ENCODE results near the gene SP5.
"Not testable (repeated sequence)": the region's sequence is repeated elsewhere in the genome, so short reads cannot be mapped to it uniquely, and the experiment has no call there.

SP5 gene

DNA sequence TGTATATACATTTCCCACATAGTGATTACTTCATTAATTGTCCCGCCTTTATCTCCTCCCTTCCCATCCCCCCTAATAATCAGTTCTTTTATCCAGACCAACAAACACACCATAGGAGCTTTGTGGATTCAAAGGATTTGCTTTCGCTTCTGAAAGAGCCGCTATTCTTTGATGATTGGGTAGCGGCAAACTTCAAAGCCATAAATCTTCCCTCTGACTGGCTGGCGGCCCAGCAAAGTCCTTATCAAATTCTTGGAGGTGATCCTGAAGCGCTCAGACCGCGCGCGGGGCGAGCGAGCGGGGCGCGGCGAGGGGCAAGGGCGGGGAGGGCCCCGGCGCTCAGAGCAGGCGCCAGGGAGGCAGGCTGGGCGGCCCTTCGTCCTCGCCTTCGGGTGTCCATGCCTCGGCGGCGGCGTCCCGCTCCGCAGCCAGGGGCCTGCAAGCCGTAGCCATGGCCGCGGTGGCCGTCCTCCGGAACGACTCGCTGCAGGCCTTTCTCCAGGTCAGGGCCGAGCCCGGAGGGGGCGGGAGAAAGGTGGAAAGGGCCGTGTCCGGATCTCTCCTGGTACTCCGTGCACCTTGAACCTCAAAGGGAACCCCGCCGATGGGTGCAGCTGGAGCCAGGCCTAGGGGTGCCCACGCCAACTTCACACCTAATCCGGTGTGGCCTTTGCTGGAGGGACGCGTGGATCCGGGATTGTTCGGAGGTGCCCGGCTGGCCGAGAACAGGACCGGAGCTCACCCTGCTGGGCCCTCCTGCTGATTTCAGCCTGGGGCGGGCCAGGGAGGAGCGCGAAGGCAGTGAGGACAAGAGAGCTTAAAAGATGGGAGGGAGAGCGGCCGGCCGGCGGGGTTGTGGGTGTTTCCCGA is at the start of gene SP5:
Gene SP5 (plus strand): TSS at position 276 of the 870 bp plus-strand sequence. CDS start 176 bp downstream, at position 452.
- no peak for DNase-seq

DNA sequence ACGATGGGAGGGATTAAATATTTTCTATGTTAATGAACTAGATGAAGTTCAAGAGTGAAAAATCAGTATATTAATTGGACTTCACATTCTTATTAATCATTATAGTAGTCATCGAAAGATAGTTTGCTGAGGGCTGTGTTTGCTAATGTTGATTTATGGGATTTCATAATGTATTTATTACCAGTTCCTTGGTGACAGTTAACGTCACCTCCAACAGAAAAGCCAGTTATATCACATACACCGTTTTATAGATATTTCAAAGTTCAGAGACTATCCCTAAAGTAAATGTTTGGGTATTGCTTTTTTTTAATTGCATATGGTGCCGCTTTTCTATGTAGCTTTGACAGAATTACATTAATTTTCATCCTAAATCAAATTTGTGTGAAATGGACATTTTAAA is 49.4 kb upstream of the SP5 start:
- no peak for DNase-seq

DNA sequence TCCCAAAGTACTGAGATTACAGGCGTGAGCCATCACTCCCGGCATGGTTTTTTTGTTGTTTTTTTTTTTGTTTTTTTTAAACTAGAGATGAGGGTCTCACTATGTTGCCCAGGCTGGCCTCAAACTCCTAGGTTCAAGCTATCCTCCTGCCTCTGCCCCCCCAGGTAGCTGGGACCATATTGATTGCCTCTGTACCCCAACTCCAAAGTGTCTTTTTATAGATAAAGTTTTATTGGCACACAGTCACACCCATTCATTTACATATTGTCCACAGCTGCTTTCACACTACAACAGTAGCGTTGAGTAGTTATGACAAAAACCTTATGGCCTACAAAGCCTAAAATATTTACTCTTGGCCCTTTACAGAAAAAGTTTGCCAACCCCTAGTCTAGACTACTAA is 45.2 kb upstream of the SP5 start:
- DNase-seq, result no peak

DNA sequence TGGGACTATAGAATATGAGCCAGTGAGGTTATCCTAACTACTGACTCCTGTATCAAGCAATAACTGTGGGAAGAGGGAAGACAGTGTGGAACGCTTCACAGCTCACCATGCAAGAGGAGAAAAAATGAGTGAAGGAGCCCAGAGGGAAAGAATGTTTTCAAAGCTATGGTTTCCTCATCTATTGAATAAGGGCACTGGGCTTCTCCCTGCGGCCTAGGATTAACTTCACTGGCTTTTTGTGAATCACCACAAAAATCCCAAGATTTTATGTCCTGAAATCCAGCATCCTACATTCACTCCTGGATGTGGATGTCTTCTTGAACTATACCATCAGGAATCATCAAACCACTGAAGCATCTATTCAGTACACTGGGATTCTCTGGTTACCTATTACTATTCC is 44.5 kb upstream of the SP5 start:
- no peak for DNase-seq

DNA sequence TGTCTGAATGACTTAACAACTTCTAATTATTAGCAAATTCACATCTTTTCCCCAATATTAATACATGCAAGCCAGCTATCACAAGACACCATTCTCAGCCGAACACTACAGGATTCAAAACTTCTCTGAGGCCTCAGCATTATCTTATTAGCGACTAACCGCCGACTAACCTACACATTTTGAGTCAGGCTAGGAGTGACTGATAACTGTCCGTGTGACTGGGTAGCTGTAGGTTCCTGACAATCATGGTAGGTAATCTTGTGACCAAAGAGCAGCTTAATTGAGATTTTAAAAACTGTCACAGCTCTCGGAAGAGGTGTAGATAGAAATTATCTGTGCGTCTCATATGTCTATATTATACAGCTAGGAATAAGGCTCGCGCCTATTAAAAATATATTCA is 44.1 kb upstream of the SP5 start:
- no peak for DNase-seq

DNA sequence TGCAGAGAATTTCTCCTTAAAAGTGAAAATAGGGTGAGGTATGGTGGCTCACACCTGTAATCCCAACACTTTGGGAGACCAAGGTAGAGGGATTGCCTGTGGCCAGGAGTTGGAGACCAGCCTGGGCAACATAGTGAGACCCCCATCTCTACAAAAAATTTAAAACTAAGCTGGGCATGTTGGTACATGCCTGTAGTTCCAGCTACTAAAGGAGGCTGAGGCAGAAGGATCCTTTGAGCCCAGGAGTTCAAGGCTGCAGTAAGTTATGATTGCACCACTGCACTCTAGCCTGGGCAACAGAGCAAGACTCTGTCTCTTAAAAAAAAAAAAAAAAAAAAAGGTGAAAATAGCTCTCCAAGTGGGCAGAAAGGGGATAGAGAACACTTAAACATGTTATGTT is 40.9 kb upstream of the SP5 start:
- not testable (repeated sequence) for DNase-seq

DNA sequence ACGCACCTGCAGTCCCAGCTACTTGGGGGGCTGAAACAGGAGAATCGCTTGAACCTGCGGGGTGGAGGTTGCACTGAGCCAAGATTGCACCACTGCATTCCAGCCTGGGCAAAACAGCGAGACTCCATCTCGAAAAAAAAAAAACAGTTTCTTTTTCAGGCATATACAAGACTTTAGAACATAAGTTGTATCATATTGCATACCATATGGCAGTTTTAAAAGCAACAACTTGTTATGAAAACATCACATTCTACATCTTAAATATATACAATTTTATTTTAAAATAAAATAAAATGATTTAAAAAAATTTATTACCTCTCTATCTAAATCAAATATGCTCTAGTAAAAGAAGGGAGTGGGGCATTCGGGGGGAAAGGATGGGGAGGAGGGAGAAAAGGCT is 39.4 kb upstream of the SP5 start:
- DNase-seq, result no peak

DNA sequence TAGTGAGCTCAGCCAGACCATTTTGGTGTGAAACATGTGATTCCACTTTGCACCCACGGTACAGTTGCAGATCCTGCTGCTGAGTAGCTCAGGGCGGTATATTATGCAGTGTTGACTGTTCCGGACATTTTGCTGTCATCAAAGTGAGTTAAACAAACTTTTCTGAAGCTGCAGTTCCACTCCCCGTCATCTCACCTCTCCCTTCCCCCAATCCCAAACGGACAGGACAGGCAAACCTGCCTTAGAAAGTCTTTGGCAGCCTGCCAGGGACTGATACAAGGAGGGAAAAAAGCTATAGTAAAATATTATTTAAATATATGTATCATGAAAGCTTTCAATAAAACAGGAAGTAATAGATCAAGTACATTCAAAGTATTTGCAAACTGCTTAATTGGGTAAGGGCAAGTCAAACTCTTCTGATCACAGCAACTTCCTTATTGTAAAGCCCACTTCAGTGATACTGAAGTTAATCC is 35.5 kb upstream of the SP5 start:
- DNase-seq, result no peak

DNA sequence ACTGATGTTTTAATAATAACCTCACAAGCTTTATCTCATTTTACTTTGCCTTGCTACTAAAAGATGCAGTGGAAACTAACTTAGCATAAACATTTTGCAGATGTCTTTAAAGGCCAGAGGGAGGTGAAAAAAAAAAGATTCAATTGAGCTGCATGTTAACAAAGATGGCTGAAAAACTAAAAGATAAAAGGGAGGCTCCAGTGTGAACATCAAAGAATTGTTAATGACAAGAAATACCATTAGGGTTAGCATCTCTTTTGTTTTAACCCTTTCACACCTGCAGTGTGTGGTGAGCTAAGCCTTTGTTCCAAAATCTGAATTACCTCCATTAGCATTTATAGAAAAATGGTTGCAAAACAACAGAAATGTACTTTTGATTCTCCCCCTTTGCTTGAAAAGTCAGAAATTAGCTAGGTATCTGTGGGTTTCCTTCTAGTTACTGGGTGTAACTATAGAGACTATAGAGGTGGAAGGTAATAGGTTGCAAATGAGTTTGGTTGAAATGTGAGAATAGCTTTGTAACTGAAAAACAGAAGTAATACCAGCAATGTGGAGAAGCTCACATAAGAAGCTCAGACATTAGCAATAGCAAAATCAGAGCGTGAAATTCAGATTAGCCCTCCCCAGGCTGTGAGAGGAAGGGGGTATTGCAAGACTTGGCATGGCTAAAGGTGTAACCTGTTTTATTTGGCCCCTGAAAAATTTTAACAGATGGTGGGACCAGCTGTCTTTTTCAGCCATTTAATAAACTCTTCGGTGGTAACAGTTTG is 34.8 kb upstream of the SP5 start:
- DNase-seq, result no peak

DNA sequence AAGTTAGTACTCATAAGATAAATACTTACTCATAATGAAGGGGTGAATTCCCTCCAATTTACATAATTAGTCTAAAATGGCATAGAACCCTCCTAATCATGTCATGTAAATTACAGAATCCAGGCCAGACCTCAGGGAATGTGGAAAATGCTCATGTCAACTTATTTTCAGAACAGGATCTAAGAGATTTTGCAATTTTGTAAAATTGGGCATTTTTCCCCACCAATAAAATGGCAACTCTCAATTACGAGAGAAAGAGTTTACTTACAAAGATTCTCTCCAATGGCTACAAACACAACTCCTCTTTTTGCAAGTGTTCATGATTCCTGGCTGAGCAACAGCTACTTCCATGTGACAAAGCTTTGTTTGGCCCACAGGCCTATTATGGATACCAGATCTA is 33.8 kb upstream of the SP5 start:
- no peak for DNase-seq

DNA sequence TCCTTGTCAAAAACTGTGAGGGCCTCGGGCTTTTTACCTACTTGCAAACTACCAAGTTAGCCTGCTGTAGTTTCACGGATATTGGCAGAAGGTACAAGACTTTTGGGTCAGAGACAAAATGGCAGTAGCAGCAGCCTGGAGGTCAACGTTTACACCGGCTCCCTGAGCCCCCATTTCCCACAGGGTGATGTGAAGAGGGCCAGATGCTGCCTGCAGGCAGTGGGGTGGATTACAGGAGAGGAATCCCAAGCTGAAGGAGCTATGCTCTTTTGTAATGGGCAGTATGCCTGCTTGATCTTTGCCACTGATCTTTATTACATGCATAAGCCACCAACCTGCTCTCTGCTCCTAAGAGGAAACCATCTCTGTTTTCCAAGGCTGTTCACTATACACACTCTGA is 29.5 kb upstream of the SP5 start:
- no peak for DNase-seq

DNA sequence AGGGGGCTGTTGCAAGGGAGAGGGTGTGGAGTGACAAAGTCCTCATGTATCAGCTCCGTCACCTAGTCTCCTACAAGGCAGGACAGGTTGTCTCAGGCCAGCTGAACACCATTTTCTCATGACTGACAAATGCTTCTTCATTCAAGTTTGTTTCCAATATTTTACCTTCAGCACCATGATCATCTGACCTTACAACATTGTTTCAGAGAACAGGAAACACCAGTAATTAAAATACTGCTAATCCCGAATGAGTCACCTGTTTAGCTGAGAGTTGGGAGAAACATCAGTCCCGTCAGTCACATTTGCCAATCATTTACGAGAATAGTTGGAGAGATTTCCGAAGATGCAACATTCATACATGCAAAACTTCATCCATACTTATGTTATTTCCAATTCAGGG is 25.7 kb upstream of the SP5 start:
- DNase-seq, result no peak

DNA sequence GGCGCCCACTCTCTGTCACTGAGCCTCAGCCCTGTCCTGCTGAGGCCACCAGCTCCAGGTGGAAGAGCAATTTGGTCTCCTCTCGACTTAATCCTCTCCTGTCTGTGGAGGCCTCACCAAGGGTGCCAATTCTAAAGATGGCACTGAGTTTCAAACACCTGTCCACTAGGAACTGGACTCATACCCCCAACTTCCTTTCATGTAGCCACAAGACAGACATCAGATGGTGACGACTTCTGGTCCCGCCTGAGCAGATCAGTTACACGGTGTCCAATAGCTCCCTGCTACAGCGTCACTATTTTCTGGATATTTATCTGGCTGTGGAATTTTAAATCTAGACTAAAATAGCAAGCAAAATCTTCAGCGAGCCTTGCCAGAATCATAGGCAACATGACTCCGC is 24.5 kb upstream of the SP5 start:
- DNase-seq, result no peak

DNA sequence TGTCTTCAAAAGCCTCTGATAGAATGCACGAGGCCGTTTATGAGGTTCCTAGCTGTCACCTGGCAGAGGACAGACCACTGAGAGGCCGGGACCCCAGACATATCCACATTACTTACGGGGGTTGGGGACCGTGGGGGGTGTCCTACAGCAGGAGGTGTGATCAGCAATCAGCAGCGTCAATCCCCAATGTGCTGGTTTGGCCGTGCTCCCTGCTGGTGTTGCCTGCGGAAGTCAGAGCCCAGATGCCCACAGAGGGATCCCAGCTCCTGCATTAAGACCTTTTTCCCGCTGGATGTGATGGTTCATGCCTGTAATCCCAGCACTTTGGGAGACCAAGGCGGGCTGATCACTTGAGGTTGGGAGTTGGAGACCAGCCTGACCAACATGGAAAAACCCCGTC is 20.8 kb upstream of the SP5 start:
- no peak for DNase-seq

DNA sequence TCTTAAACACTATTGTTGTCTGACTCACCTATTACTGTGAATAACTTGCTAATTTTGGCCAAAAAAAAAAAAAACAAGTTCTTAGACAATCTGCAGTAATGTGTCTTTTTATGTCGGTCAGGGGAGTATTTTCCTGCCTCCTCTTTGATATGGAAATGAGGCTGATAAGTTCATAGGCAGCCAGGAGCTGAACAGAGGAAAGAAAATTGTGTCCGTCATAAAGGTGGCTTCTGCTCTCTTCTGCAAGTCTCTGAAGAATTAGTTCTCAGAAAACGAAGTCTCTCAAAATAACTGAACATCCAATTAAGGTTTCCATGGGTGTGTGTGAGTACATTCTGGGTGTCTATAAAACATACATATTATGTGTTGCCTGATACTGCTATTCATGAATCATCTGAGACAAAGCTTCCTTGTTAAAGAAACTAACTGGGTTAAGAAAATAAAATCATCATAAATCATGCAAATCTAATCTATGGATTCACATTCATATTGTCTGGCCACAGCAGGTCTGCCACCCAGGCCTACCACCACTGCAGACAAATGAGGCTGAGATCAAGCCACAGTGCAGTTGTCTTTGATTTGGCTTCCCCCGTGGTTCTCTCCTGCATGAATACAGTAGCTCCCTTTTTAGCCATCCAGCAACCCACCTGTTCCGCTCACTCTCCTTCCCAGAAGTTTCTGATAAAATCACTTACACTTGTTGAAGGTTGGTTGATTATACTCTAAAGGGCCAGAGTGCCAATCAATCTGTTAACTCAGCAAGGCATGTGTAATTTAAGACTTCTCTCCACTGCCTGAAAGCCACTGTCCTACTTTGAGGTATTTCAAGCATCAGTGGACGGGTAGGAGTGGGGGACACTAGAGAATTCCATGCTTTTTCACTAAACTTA is 19.4 kb upstream of the SP5 start:
- no peak for DNase-seq

DNA sequence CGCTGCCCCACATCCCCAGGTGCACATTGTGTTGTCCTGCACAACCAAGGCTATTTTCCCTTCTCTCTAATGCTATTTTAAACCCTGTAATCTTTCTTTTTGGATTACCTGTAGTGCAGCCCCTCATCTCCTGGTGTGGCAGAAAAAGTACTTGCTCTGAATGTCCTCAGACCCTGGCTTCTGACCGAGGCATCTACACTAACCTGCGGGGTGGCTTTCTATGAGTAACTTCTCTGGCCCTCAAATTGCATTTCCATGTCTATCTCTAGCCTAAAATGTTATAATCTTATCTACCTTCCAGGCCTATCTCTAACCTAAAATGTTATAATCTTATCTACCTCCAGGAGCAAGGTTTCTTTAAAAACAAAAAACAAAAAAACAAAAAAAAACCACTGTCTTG is 18.2 kb upstream of the SP5 start:
- DNase-seq, result no peak

DNA sequence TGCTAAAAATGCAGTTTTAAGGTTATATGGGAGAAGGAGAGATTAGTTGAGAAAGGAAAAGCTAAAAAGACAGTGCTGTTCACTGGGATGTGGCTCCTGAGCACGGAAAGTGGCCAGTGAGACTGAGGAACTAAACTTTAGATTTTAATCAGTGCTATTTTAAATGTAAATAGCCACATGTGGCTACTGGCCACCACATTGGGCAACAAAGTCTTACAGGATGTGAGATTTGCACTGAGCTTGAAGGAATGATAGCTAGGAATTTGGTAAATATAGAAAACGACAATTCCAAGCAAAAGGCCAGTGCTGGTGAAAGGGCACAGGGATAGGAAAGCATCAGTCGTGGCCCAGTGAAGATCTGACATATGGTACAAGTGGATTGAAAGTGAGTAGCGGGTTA is 14.1 kb upstream of the SP5 start:
- DNase-seq, result no peak

DNA sequence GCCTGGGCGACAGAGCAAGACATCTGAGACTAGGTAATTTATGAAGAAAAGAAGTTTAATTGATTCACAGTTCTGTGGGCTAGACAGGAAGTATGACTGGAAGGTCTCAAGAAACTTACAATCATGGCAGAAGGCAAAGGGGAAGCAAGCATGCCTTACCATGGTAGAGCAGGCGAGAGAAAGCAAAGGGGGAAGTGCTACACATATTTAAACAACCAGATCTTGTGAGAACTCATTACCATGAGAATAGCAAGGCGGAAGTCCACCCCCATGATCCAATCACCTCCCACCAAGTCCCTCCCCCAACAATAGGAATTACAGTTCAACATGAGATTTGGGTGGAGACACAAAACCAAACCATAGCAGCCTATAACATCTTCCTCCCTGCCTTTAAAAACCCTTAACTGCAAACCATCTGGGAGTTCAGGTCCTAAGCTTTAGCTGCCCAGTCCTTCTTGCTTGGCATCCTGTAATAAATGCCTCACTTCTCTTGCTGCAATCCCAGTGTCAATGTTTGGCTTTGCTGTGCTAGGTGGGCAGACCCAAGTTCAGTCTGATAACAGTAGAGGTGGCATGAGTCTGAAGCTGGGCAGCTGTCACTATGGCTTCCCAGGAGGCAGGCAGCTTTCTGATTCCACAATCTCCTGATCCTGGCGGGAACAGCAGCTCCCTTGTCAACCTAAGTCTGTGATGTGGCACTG is 11.2 kb upstream of the SP5 start:
- DNase-seq, result no peak

DNA sequence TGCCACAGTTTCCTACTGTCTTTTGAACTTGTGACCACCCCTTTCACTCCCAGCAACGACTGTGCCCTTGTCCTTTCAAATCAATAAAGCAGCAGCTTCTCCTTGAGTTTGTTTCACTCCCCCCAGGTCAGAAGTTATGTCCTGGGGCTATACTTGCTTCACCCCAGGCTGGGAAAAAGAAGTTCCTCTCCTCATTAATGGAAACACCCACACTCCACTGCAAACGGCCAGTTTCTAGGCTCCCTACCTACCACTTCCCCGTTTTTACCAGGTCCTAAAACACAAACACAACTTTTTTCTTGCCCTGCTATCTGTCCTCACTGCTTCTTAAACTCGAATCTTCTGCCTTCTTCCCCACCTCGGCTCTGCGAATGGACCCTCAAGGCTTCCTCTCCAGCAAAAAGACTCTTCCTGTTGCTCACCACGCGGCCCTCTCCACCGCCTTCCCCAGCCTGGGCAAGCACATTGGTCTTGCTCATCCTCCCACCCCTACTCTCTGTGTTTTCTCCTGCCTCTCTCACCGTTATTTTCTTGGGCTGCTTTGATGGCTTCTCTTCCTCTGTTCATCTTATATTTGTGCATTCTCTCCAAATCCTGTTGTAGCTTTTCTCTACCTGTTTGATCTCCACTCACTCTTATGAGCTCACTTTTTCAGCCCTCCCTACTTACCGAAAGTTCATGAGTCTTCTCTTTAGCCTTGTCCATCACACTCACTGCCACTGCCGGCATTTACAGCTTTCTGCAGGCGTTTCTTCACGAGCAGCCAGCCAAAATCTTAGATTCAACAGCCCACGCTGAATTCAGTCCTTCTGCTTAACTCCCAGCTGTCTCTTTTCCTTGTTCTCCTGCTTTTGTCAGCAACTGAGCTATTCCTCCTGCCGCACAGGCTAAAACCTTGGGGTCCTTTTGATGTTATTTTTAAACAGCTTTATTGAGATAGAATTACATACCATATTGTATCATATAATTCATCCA is 7.0 kb upstream of the SP5 start:
- no peak for DNase-seq

DNA sequence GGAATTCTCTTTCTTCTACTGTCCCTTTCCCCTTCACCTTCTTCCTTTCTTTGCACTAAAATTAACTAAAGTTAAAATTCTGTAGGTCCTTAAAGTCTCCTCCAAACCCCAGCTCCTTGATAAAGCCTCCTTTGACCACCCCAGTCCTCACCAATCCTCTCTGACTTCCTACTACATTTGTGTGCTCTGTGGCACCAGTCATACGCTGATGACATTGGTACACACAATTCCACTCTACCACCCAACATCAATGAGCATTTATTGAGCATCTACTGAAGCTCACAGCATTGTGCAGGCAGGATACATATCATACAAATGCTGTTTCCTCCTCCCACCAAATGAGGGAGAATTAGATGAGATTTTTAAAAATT is 4.5 kb upstream of the SP5 start:
- no peak for DNase-seq

DNA sequence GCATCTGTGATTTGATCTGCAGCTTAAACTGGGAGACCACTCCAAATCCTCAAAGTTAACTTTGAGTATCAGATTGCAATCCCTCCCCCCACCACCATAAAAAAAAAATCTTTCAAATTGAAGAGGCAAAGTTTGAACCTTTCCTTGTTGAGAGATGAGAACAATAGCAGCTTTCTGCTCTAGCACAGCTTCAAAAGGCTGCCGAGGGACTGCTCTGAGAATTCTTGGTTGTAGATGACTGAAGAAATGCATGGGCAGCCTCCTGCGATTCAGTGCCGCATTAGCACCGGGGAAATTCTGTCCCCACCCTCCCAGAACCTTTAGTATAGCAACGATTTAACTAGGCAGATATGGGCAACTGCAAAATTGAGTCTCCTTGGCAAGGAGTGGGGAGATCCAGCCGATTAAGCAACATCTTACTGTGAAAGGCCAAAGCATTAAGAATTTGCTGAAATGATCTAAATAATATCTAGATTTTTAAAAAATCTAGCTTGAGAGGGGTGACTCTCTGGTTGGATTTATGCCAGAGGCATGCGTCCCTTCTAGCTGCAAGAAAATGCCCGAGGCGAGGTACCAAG is 3.9 kb upstream of the SP5 start:
- no peak for DNase-seq

All from activated naive CD4-positive, alpha-beta T cell (primary cell).